SU-DHL-6 (cell line): ENCODE results near the gene TFPI2.

Experiments used
- CTCF ChIP-seq: fragments of 200-600 bp; sonication (generic); IDR thresholded peaks from one replicate; pipeline ENCODE4 v1.5.1; 2017; ENCODE audit warnings: antibody characterized with exemption, mild to moderate bottlenecking, low read length, moderate library complexity; ENCODE audit not compliant: insufficient read depth, poor library complexity, severe bottlenecking
- EZH2phosphoT487 ChIP-seq: fragments of 200-600 bp; sonication (generic), shearing (Covaris generic); conservative IDR thresholded peaks from 2 replicates; pipeline ENCODE4 v1.6.1; 2018; ENCODE audit warnings: mild to moderate bottlenecking, antibody characterized with exemption, low read length, moderate library complexity, mixed read lengths

- TF ChIP-seq CTCF, result no peak
- no peak for TF ChIP-seq EZH2phosphoT487
Measured at GRCh38 chr7:93906267-93906666, 15.7 kb upstream of the TFPI2 start, which contains the start of gene GNGT1.
